GM18499 (cell line): Measurements from ENCODE around the gene URAD.

Source experiments
- ATAC-seq: cut with Tn5 transposase; IDR thresholded peaks from one replicate; pipeline ENCODE4 v1.9.1; 2021; ENCODE audit warnings: moderate number of reproducible peaks; ENCODE audit not compliant: insufficient read depth, unreplicated experiment

Gene URAD

GRCh38 chr13:27961227-27962085 lies 27.0 kb downstream of the URAD start:
- ATAC-seq: no peak

GRCh38 chr13:27960362-27961226 lies 27.9 kb downstream of the URAD start:
- no peak for ATAC-seq

GRCh38 chr13:27959976-27960361 lies 28.5 kb downstream of the URAD start:
- ATAC-seq: no peak

GRCh38 chr13:27956576-27957300 lies 31.8 kb downstream of the URAD start:
- no peak for ATAC-seq

GRCh38 chr13:27955014-27955591 lies 33.4 kb downstream of the URAD start:
- ATAC-seq: no peak

GRCh38 chr13:27954406-27954851 lies 34.1 kb downstream of the URAD start:
- ATAC-seq: no peak

- no peak for ATAC-seq
Observed at GRCh38 chr13:27953676-27954405, 34.7 kb downstream of the URAD start.

GRCh38 chr13:27952876-27953675 lies 35.4 kb downstream of the URAD start:
- ATAC-seq: no peak

GRCh38 chr13:27942972-27943371 lies 45.5 kb downstream of the URAD start:
- no peak for ATAC-seq

- no peak for ATAC-seq
Observed at GRCh38 chr13:27933580-27934328, 54.7 kb downstream of the URAD start.

- no peak for ATAC-seq
Observed at GRCh38 chr13:27933118-27933517, 55.4 kb downstream of the URAD start.

GRCh38 chr13:27929868-27930267 lies 58.6 kb downstream of the URAD start:
- no peak for ATAC-seq

GRCh38 chr13:27928805-27929753 lies 59.4 kb downstream of the URAD start:
- ATAC-seq: no peak

GRCh38 chr13:27928353-27928804 lies 60.1 kb downstream of the URAD start:
- ATAC-seq: no peak
